Right lobe of liver (tissue), 4 donors: ENCODE data around the gene AKR1D1.

Experiments used
- CTCF ChIP-seq, 4 donors: fragments of 200-600 bp in 3 of 4; fragments of 450-650 bp in 1 of 4; IDR thresholded peaks; one replicate each; pipeline versions ENCODE4 v1.5.1 to v1.8.0; 2016 to 2022; ENCODE audit warnings: antibody characterized with exemption in 4 of 4, mild to moderate bottlenecking in 2 of 4
- POLR2A ChIP-seq: fragments of 450-650 bp; IDR thresholded peaks from one replicate; pipeline ENCODE4 v1.6.1; 2017; ENCODE audit warnings: antibody characterized with exemption, mild to moderate bottlenecking
- donor health status: DM: no; HTN: no; CAD: no.
- donor health status: DM: no; HTN: no; CAD: no.
- donor health status: DM: no; HTN: yes; CAD: no.

GRCh38 chr7:138065827-138066226 is 10.4 kb upstream of the AKR1D1 start:
- TF ChIP-seq POLR2A (no peak), CTCF (IDR thresholded peaks at IDR 0.05) (no peak)
